ENCODE measurements around the gene PSMB2. TPM values are rescaled to one million over a fixed set of nuclear protein-coding genes. Genes with fewer than 3 reads are reported as not detected.

PSMB2 gene
- total RNA-seq, 1 experiment from 2014 or later = 82.6 TPM

DNA sequence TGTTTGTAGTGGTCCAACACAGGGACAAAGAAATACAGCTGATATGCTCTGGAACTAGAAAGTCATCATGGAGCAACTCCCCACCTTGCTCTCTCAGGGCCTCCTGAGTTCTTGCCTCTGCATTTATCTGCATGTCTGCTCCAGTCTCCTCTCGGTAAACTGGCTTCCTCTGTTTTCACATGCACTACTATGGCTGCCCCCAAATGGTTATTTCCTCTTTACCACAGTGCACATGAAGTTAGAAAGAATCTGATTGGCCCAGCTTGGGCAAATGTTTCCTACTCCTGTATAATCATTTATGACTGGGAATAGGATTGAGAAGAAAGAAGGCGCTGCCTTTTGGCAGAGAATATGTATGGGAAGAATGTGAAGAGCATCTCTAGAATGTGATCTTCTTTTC, 16.5 kb upstream of the PSMB2 start:
- peaks cover 5% of the 10 kb centered on the region for H3K4me1 Mint-ChIP-seq (ENCODE audit: insufficient read depth, unreplicated experiment)
- ChIA-PET CTCF (interaction anchor here (0.6 to 1.9 kb wide), 4 partner anchors 57 to 1610 kb away, joined by 3 to 5 read pairs (median 4); no protein-coding TSS in a partner anchor), POLR2A (interaction anchor here (0.6 to 1.2 kb wide), 2 partner anchors 13 to 19 kb away, joined by 4 to 6 read pairs; no protein-coding TSS in a partner anchor)
- no peaks in the 10 kb centered on the region for H3K9me3 Mint-ChIP-seq (ENCODE audit: unreplicated experiment)
- no peaks in the 10 kb centered on the region for H3K36me3 Mint-ChIP-seq (ENCODE audit: insufficient read depth, unreplicated experiment)
- H3K27ac Mint-ChIP-seq (ENCODE audit: low read depth, unreplicated experiment) = no peak overlapping the region
- DNase-seq (ENCODE audit: unreplicated experiment) = no peak
- intact Hi-C loops (cut with micrococcal nuclease) = no loop called here
- no peak overlapping the region for H3K4me3 Mint-ChIP-seq (ENCODE audit: unreplicated experiment)
- H3K27me3 Mint-ChIP-seq (ENCODE audit: insufficient read depth, unreplicated experiment) = peaks cover 24% of the 10 kb centered on the region
- no TSS peak for BruUV-seq (replicated peaks)
- TF ChIP-seq, protein P1, sequence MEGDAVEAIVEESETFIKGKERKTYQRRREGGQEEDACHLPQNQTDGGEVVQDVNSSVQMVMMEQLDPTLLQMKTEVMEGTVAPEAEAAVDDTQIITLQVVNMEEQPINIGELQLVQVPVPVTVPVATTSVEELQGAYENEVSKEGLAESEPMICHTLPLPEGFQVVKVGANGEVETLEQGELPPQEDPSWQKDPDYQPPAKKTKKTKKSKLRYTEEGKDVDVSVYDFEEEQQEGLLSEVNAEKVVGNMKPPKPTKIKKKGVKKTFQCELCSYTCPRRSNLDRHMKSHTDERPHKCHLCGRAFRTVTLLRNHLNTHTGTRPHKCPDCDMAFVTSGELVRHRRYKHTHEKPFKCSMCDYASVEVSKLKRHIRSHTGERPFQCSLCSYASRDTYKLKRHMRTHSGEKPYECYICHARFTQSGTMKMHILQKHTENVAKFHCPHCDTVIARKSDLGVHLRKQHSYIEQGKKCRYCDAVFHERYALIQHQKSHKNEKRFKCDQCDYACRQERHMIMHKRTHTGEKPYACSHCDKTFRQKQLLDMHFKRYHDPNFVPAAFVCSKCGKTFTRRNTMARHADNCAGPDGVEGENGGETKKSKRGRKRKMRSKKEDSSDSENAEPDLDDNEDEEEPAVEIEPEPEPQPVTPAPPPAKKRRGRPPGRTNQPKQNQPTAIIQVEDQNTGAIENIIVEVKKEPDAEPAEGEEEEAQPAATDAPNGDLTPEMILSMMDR (IDR thresholded peaks at IDR 0.05; ENCODE audit: unreplicated experiment) = no peak

DNA sequence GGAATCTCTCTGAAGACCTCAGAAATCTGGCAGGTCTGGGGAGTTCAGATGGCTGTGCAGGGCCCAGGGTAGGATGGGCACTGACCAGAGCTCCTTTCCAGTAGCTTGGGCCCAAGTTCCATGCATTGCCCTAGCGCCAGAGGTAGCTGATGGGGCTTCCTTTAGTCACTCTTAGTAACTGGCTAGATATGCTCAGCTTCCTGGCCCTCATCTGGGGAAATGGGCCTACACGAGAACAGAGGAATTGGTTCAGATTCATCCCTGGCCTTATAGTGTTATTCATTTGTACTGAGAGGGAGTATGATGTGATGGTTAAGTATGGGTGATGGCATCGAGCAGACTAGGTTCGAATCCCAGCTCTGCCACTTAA, 15.5 kb upstream of the PSMB2 start:
- BruUV-seq (replicated peaks) = no TSS peak
- POLR2A ChIA-PET = interaction anchor here (1.2 kb wide), 1 partner anchor 12 kb away, joined by 6 read pairs; no protein-coding TSS in a partner anchor
- Mint-ChIP-seq H3K27me3 (ENCODE audit: insufficient read depth, unreplicated experiment) (peaks cover 29% of the 10 kb centered on the region), H3K36me3 (ENCODE audit: insufficient read depth, unreplicated experiment) (no peaks in the 10 kb centered on the region), H3K4me3 (ENCODE audit: unreplicated experiment) (no peak overlapping the region), H3K27ac (ENCODE audit: low read depth, unreplicated experiment) (no peak overlapping the region), H3K4me1 (ENCODE audit: insufficient read depth, unreplicated experiment) (peaks cover 5% of the 10 kb centered on the region), H3K9me3 (ENCODE audit: unreplicated experiment) (no peaks in the 10 kb centered on the region)
- CTCF ChIA-PET = interaction anchor here (1.5 to 1.9 kb wide), 2 partner anchors 58 to 60 kb away, joined by 4 to 5 read pairs; no protein-coding TSS in a partner anchor
- TF ChIP-seq, protein P1 (IDR thresholded peaks at IDR 0.05; ENCODE audit: unreplicated experiment) = no peak
- no peak for DNase-seq (ENCODE audit: unreplicated experiment)
- intact Hi-C loops (cut with micrococcal nuclease) = no loop called here

DNA sequence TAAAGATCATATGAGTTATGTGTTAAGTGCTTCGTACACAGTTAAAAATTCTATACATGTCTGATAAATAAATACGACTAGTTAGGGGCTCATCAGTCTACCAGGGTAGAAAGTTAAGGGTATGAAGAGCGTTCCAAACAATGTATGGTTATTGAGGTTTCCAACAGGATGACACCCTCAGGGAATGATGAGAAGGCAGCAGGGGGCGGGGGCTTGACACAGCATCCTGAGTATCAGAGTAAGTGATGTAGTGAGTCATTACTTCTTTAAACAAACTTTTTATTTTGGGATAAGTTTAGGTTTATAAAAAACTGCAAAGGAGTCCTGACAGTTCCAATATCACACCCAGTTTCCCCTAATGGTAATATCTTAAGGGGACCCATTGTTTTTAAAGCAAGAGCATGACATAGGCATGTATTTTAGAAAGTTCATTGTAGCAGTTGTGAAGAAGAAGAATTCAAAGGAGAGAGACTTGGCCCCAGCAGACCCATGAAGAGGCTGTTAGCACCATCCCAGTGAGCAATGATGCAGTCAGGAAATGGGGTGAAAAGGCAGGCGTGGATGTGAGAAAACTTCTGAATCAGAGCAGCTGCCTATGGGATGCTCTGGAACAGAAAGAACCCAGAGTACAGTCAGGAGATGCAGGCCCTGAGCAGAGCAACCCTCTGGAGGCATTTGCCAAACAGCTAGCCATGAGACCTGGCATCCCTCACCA, 15.0 kb upstream of the PSMB2 start:
- intact Hi-C loops (cut with micrococcal nuclease) = no loop called here
- TF ChIP-seq, protein P1 (IDR thresholded peaks at IDR 0.05; ENCODE audit: unreplicated experiment) = no peak
- H3K4me1 Mint-ChIP-seq (ENCODE audit: insufficient read depth, unreplicated experiment) = peaks cover 5% of the 10 kb centered on the region
- H3K36me3 Mint-ChIP-seq (ENCODE audit: insufficient read depth, unreplicated experiment) = no peaks in the 10 kb centered on the region
- BruUV-seq (replicated peaks) = no TSS peak
- peaks cover 35% of the 10 kb centered on the region for H3K27me3 Mint-ChIP-seq (ENCODE audit: insufficient read depth, unreplicated experiment)
- POLR2A ChIA-PET = no interaction called here
- H3K9me3 Mint-ChIP-seq (ENCODE audit: unreplicated experiment) = no peaks in the 10 kb centered on the region
- no peak overlapping the region for H3K27ac Mint-ChIP-seq (ENCODE audit: low read depth, unreplicated experiment)
- no peak for DNase-seq (ENCODE audit: unreplicated experiment)
- no peak overlapping the region for H3K4me3 Mint-ChIP-seq (ENCODE audit: unreplicated experiment)
- CTCF ChIA-PET = interaction anchor here (1.0 to 1.9 kb wide), 4 partner anchors 58 to 70 kb away, joined by 3 to 6 read pairs (median 4); no protein-coding TSS in a partner anchor

DNA sequence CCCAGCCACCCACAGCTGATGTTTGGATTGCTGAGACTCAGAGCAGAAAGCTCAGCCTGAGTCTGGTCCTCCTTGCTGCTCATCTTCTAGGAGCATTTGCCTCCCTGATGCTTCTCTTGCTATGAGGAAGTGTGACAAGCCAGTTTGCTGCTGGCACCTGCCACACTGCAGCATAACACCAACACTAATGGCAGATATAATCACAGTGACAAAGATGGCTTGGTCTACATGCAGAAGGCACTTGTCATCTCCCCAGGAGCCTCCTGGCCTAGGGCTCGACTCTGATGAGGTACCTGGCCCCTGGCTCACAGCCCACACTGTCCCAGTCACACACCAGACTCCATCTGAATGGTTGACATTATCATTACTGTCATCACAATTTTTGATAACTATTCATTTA, 13.9 kb upstream of the PSMB2 start:
- POLR2A ChIA-PET = interaction anchor here (0.6 kb wide), 1 partner anchor 15 kb away, joined by 4 read pairs; no protein-coding TSS in a partner anchor
- no peak overlapping the region for H3K4me3 Mint-ChIP-seq (ENCODE audit: unreplicated experiment)

More for the DNA sequence above, 13.9 kb upstream of the PSMB2 start:
- TF ChIP-seq, protein P1 (IDR thresholded peaks at IDR 0.05; ENCODE audit: unreplicated experiment) = no peak
- no TSS peak for BruUV-seq (replicated peaks)
- no peak overlapping the region for H3K27ac Mint-ChIP-seq (ENCODE audit: low read depth, unreplicated experiment)
- no peak for DNase-seq (ENCODE audit: unreplicated experiment)
- H3K9me3 Mint-ChIP-seq (ENCODE audit: unreplicated experiment) = no peaks in the 10 kb centered on the region
- H3K36me3 Mint-ChIP-seq (ENCODE audit: insufficient read depth, unreplicated experiment) = no peaks in the 10 kb centered on the region
- CTCF ChIA-PET = interaction anchor here (0.6 to 1.0 kb wide), 3 partner anchors 60 to 414 kb away, joined by 3 to 6 read pairs (median 3); no protein-coding TSS in a partner anchor
- peaks cover 5% of the 10 kb centered on the region for H3K4me1 Mint-ChIP-seq (ENCODE audit: insufficient read depth, unreplicated experiment)
- peaks cover 34% of the 10 kb centered on the region for H3K27me3 Mint-ChIP-seq (ENCODE audit: insufficient read depth, unreplicated experiment)
- intact Hi-C loops (cut with micrococcal nuclease) = no loop called here
